Measurements from ENCODE around the gene CASZ1.

CASZ1 gene

DNA sequence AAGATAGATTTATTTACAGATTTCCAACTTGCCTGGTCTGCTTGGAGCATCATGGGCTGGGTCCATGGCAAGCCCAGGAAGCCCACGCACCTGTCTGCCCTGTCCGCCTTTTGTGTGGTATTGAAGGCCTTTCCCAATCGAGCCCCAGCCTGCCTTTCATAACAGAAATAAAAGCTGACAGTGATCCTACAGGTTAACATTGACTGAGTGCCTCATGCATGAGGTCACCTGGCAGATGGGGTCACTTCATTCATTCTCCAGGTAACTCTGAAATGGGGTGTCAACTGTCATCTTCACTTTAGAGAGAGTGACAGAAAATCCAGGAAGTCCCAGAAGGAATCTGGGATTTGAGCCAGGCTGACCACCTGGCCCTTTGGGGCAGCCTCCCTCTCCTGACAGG is 36.3 kb upstream of the CASZ1 start:
- Mint-ChIP-seq H3K27me3 (ENCODE audit: low read depth) (peaks cover 75% of the 10 kb centered on the region), H3K36me3 (ENCODE audit: low read depth) (peaks cover 3% of the 10 kb centered on the region), H3K4me3 (no peak overlapping the region), H3K9me3 (peaks cover 2% of the 10 kb centered on the region), H3K4me1 (peaks cover 26% of the 10 kb centered on the region), H3K27ac (no peak overlapping the region)
- no peak for TF ChIP-seq CTCF (IDR thresholded peaks at IDR 0.05; ENCODE audit: unreplicated experiment in 3 of 3)

DNA sequence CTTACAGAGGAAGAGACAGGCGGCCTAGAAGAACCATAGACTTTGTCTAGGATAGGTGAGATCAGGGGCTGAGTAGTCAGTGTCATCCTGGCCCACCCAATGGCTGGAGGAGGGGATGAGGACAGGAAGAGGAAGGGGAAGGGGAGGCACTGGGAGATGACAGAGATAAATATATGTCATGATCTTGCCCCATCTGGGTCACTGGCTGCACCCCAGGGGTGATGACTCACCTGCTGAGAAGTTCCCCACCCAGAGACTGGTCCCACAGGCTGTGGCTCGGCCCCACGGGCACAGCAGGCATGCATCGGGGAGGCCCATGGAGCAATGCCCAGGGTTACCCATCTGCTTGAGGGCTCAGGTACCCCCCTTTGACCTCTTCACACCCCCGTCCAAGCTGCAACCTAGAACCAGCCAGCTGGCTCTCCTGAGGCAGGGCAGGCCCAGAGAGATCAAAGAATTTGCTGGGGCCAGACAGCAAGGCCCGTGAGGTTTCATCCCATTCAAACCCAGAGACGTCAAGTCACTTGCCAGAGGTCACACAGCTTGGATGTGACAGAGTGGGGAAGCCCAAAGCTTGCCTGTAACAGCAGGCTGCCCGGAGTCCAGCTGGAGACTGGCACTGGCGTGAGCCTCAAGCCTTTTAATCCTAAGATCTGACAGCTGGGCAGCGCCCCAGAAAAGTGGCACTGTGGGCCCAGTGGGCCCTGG is 34.7 kb upstream of the CASZ1 start:
- Mint-ChIP-seq H3K27me3 (ENCODE audit: low read depth) (peaks cover 74% of the 10 kb centered on the region), H3K4me3 (no peak overlapping the region), H3K9me3 (no peaks in the 10 kb centered on the region), H3K36me3 (ENCODE audit: low read depth) (peaks cover 3% of the 10 kb centered on the region), H3K4me1 (peaks cover 23% of the 10 kb centered on the region), H3K27ac (no peak overlapping the region)
- no peak for TF ChIP-seq CTCF (IDR thresholded peaks at IDR 0.05; ENCODE audit: unreplicated experiment in 3 of 3)

DNA sequence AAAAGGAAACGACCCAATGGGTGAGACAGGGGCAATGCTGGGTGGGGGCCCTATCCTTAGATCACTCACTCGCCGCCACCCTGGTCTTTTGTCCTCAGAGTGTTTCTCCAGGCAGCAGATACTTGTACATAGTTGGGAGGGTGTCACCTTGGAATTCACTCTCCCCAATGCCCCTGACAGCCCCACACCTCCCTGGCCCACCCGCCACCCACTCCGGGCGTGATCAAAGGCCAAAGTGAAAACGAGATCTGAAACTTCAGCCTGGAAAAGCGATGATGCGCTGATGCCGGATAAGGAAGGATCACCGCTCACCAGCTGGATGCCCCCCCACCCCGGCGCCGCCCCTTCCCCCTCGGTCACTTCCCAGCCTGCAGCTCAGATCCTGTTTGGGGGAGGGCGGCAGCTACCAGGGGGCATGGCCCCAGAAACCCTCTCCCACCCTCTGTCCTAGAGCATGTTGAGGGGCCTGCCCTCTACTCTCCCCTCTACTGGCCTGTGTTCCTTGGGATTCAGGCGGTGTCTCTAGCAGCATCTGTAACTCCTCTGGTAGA is 33.6 kb upstream of the CASZ1 start:
- peaks cover 75% of the 10 kb centered on the region for H3K27me3 Mint-ChIP-seq (ENCODE audit: low read depth)
- peaks cover 23% of the 10 kb centered on the region for H3K4me1 Mint-ChIP-seq

GRCh38 chr1:10829067-10829818 is 32.8 kb upstream of the CASZ1 start:
- Mint-ChIP-seq H3K27me3 (ENCODE audit: low read depth) (peaks cover 69% of the 10 kb centered on the region), H3K27ac (no peak overlapping the region), H3K4me3 (no peak overlapping the region), H3K9me3 (no peaks in the 10 kb centered on the region), H3K4me1 (peaks cover 23% of the 10 kb centered on the region), H3K36me3 (ENCODE audit: low read depth) (peaks cover 3% of the 10 kb centered on the region)
- no peak for TF ChIP-seq CTCF (IDR thresholded peaks at IDR 0.05; ENCODE audit: unreplicated experiment in 3 of 3)

More for the DNA sequence above, 33.6 kb upstream of the CASZ1 start:
- TF ChIP-seq CTCF (IDR thresholded peaks at IDR 0.05; ENCODE audit: unreplicated experiment in 3 of 3) = no peak
- Mint-ChIP-seq H3K4me3 (no peak overlapping the region), H3K9me3 (no peaks in the 10 kb centered on the region), H3K36me3 (ENCODE audit: low read depth) (peaks cover 3% of the 10 kb centered on the region), H3K27ac (no peak overlapping the region)

- no peaks in the 10 kb centered on the region for H3K36me3 Mint-ChIP-seq (ENCODE audit: low read depth)
- no peaks in the 10 kb centered on the region for H3K9me3 Mint-ChIP-seq
- TF ChIP-seq CTCF (IDR thresholded peaks at IDR 0.05; ENCODE audit: unreplicated experiment in 3 of 3) = no peak
- H3K4me1 Mint-ChIP-seq = peaks cover 23% of the 10 kb centered on the region
- H3K27ac Mint-ChIP-seq = no peak overlapping the region
- H3K4me3 Mint-ChIP-seq = no peak overlapping the region
- peaks cover 72% of the 10 kb centered on the region for H3K27me3 Mint-ChIP-seq (ENCODE audit: low read depth)
These were observed 31.2 kb upstream of the CASZ1 start for GRCh38 chr1:10827377-10828333.

Data from nephron (organoid).